IMR-90 (cell line): ENCODE measurements around the gene RNU6-7. TPM values are rescaled to one million over a fixed set of nuclear protein-coding genes. Genes with fewer than 3 reads are reported as not detected.

Experiments used
- ATAC-seq: fragments of 200-7000 bp; cut with Tn5 transposase; 2 replicates; pipeline ENCODE4 v1.9.1; 2020; ENCODE audit warnings: low read depth, mild to moderate bottlenecking, moderate library complexity
- BruUV-seq: library from RNA; stranded (reverse); fragments of 400-500 nt; replicated peaks from 2 replicates; lab custom pipeline; 2021; lab: Mats Ljungman, UMichigan
- CTCF ChIA-PET: fragments of 300-600 bp; formaldehyde crosslinking; extraction: SDS; loops from one replicate; lab custom pipeline; 2021; ENCODE audit warnings: antibody characterized with exemption; lab: Yijun Ruan, JAX
- POLR2A ChIA-PET: fragments of 300-600 bp; sonication (Branson Sonifier 250); formaldehyde crosslinking; loops from one replicate; lab custom pipeline; 2022; ENCODE audit warnings: antibody characterized with exemption; ENCODE audit not compliant: unreplicated experiment; lab: Charles Lee
- DNase-seq: peaks from one replicate; pipeline ENCODE4 v3.0.0; 2013
- H2AFZ ChIP-seq: replicated peaks from 2 replicates; pipeline ENCODE3; 2013; ENCODE audit warnings: low read length, mild to moderate bottlenecking; ENCODE audit not compliant: poor library complexity
- H2AK5ac ChIP-seq: 2 replicates; pipeline ENCODE4 v1.6.1; 2013; ENCODE audit warnings: low read depth, low read length, inconsistent platforms
- H2AK9ac ChIP-seq: replicated peaks from 2 replicates; pipeline ENCODE3; 2013; ENCODE audit warnings: mild to moderate bottlenecking, low read depth, low read length, moderate library complexity; ENCODE audit not compliant: poor library complexity
- H2BK120ac ChIP-seq: 2 replicates; pipeline ENCODE4 v1.6.1; 2013; ENCODE audit warnings: low read depth, low read length, inconsistent platforms
- H2BK15ac ChIP-seq: 3 replicates; pipeline ENCODE4 v1.6.1; 2013; ENCODE audit warnings: low read depth, low read length, inconsistent platforms
- H2BK20ac ChIP-seq: 2 replicates; pipeline ENCODE4 v1.6.1; 2013; ENCODE audit warnings: low read depth, mild to moderate bottlenecking, inconsistent platforms, low read length, moderate library complexity
- H2BK5ac ChIP-seq: 2 replicates; pipeline ENCODE4 v1.6.1; 2013; ENCODE audit warnings: mild to moderate bottlenecking, low read depth, low read length, inconsistent platforms; ENCODE audit not compliant: poor library complexity, severe bottlenecking
- H3K14ac ChIP-seq: replicated peaks from 2 replicates; pipeline ENCODE4 v1.6.1; 2013; ENCODE audit warnings: low read depth, low read length, inconsistent platforms
- H3K18ac ChIP-seq: 2 replicates; pipeline ENCODE4 v1.6.1; 2013; ENCODE audit warnings: low read depth, low read length, control low read depth
- H3K23ac ChIP-seq: 2 replicates; pipeline ENCODE4 v1.6.1; 2013; ENCODE audit warnings: low read depth, low read length, inconsistent platforms
- H3K27ac ChIP-seq: 2 replicates; pipeline ENCODE4 v1.5.1; 2013; ENCODE audit warnings: mild to moderate bottlenecking, control low read depth, low read length; ENCODE audit not compliant: insufficient read depth
- H3K27me3 ChIP-seq: 2 replicates; pipeline ENCODE4 v1.6.1; 2013; ENCODE audit warnings: low read length; ENCODE audit not compliant: control insufficient read depth, insufficient read depth
- H3K36me3 ChIP-seq: 2 replicates; pipeline ENCODE4 v1.6.1; 2013; ENCODE audit warnings: low read length, mixed read lengths; ENCODE audit not compliant: control insufficient read depth, insufficient read depth
- H3K4ac ChIP-seq: 2 replicates; pipeline ENCODE4 v1.6.1; 2013; ENCODE audit warnings: low read depth, low read length, inconsistent platforms
- H3K4me1 ChIP-seq: 2 replicates; pipeline ENCODE4 v1.6.1; 2013; ENCODE audit warnings: low read length, mixed read lengths; ENCODE audit not compliant: control insufficient read depth, insufficient read depth
- H3K4me2 ChIP-seq: 2 replicates; pipeline ENCODE4 v1.6.1; 2013; ENCODE audit warnings: low read depth, mild to moderate bottlenecking, control low read depth, low read length, moderate library complexity
- H3K4me3 ChIP-seq: 2 replicates; pipeline ENCODE4 v1.5.1; 2013; ENCODE audit warnings: low read depth, mild to moderate bottlenecking, control low read depth, low read length, moderate library complexity; ENCODE audit not compliant: insufficient read depth
- H3K56ac ChIP-seq: 2 replicates; pipeline ENCODE4 v1.6.1; 2013; ENCODE audit warnings: low read length, inconsistent platforms; ENCODE audit not compliant: insufficient read depth; ENCODE audit errors: extremely low read depth
- H3K79me1 ChIP-seq, 2 experiments: 2 replicates each; pipeline ENCODE4 v1.6.1; 2013; ENCODE audit warnings: low read length in 2 of 2, inconsistent platforms in 1 of 2, low read depth in 1 of 2
- H3K9ac ChIP-seq: 2 replicates; pipeline ENCODE4 v1.6.1; 2013; ENCODE audit warnings: low read depth, low read length, control low read depth
- H3K9me1 ChIP-seq: 2 replicates; pipeline ENCODE4 v1.6.1; 2013; ENCODE audit warnings: low read length, inconsistent platforms; ENCODE audit not compliant: insufficient read depth
- H3K9me3 ChIP-seq: 2 replicates; pipeline ENCODE4 v1.6.1; 2013; ENCODE audit warnings: low read length; ENCODE audit not compliant: control insufficient read depth, insufficient read depth
- H4K20me1 ChIP-seq: 2 replicates; pipeline ENCODE4 v1.6.1; 2013; ENCODE audit warnings: low read length, inconsistent platforms; ENCODE audit not compliant: insufficient read depth
- H4K5ac ChIP-seq: 2 replicates; pipeline ENCODE4 v1.6.1; 2013; ENCODE audit warnings: mild to moderate bottlenecking, low read depth, low read length, control low read depth
- H4K8ac ChIP-seq, 2 experiments: 2 replicates each; pipeline ENCODE4 v1.6.1; 2013; ENCODE audit warnings: low read depth in 2 of 2, low read length in 2 of 2, control low read depth in 1 of 2, inconsistent platforms in 1 of 2
- H4K91ac ChIP-seq: 2 replicates; pipeline ENCODE4 v1.6.1; 2013; ENCODE audit warnings: low read depth, low read length, inconsistent platforms; ENCODE audit not compliant: insufficient read depth
- CEBPB ChIP-seq: IDR thresholded peaks from 2 replicates; pipeline ENCODE4 v1.6.1; 2012; ENCODE audit warnings: low read depth, low read length, improper control_type of control experiment
- FOS ChIP-seq: fragments of 150-350 bp; IDR thresholded peaks from 2 replicates; pipeline ENCODE4 v1.6.1; 2016; ENCODE audit warnings: low read depth, low read length
- RAD21 ChIP-seq: IDR thresholded peaks from 2 replicates; pipeline ENCODE4 v1.6.1; 2012; ENCODE audit warnings: low read length, improper control_type of control experiment
- dilution Hi-C: fragments of 300-500 bp; cut with HindIII; formaldehyde crosslinking; loops from one replicate; pipeline ENCODE4 v1.14.3; 2018; ENCODE audit warnings: low sequenced_read_pairs; ENCODE audit not compliant: unreplicated experiment
- in situ Hi-C: fragments of 300-500 bp; cut with MboI; formaldehyde crosslinking; loops from 3 replicates; pipeline ENCODE4 v1.14.3; 2019; ENCODE audit warnings: low sequenced_read_pairs, inconsistent platforms, mixed read lengths
- intact Hi-C: fragments of 100-400 bp; cut with micrococcal nuclease; formaldehyde crosslinking; loops from 2 replicates; pipeline ENCODE4 v1.10.0; 2022
- polyA plus RNA-seq, 3 experiments: library from polyadenylated mRNA; depleted of rRNA; stranded (reverse); fragments of >200 nt; gene quantifications; 2 replicates each; pipeline ENCODE4 v1.2.3, GENCODE V29; 2012; ENCODE audit warnings: low replicate concordance in 1 of 3
- total RNA-seq: library from RNA; depleted of rRNA; stranded (reverse); fragments of >200 nt; gene quantifications from 2 replicates; pipeline ENCODE4 v1.2.3, GENCODE V29; 2012

The RNU6-7 gene
- total and polyA plus RNA-seq, 2 of the 4 experiments (the other 2 are of a cell fraction), result not detected

DNA sequence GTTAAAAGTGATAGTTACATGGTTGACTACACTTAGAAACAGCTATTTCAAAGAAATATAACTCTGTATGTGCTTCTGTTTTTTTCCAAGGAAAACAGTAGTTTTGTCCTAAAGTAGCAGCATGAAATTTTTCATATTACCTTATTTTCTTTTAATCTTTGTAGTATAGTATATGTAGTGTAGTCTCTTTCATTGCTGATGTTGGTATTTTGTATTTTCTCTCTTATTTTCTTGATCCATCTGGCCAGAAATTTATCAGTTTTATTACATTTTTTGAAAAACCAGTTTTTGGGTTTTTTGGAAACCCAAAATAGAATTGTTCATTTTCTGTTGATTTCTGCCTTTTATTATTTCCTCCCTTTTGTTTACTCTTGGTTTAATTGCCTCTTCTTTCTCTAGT lies 7.6 kb downstream of the RNU6-7 start:
- DNase-seq (no peak), ATAC-seq (no peak)
- no peak overlapping the region for H3K9ac ChIP-seq
- intact Hi-C loops, result no loop called here
- H4K91ac ChIP-seq, result no peak overlapping the region
- H2AFZ ChIP-seq, result no peak overlapping the region
- H4K5ac ChIP-seq, result no peak overlapping the region
- no peak overlapping the region for H3K4me3 ChIP-seq
- H3K27ac ChIP-seq, result no peak overlapping the region
- no peak overlapping the region for H4K8ac ChIP-seq
- no peak overlapping the region for H3K23ac ChIP-seq
- dilution Hi-C loops, result no loop called here
- H2AK5ac ChIP-seq, result no peak overlapping the region
- no peaks in the 10 kb centered on the region for H3K79me1 ChIP-seq
- no peak overlapping the region for H2BK5ac ChIP-seq
- no peak overlapping the region for H3K4ac ChIP-seq
- BruUV-seq, result no TSS peak
- no peaks in the 10 kb centered on the region for H3K9me1 ChIP-seq
- H2BK20ac ChIP-seq, result no peak overlapping the region
- no peak overlapping the region for H3K14ac ChIP-seq
- no peaks in the 10 kb centered on the region for H3K9me3 ChIP-seq
- in situ Hi-C loops, result no loop called here
- no peaks in the 10 kb centered on the region for H3K36me3 ChIP-seq
- peaks cover 4% of the 10 kb centered on the region for H3K27me3 ChIP-seq
- H2AK9ac ChIP-seq, result no peak overlapping the region
- no peak overlapping the region for H3K18ac ChIP-seq
- no peak overlapping the region for H3K56ac ChIP-seq
- no peak overlapping the region for H2BK120ac ChIP-seq
- no peak overlapping the region for H3K4me2 ChIP-seq
- H4K20me1 ChIP-seq, result no peaks in the 10 kb centered on the region
- ChIA-PET CTCF (interaction anchor here (0.8 to 1.2 kb wide), 3 partner anchors 10 to 15 kb away, joined by 3 read pairs; no protein-coding TSS in a partner anchor), POLR2A (no interaction called here)
- TF ChIP-seq RAD21 (no peak), FOS (no peak), CEBPB (no peak)
- H2BK15ac ChIP-seq, result no peak overlapping the region
- no peaks in the 10 kb centered on the region for H3K4me1 ChIP-seq
